ENCODE measurements around the gene MICA. TPM values are rescaled to one million over a fixed set of nuclear protein-coding genes. Genes with fewer than 3 reads are reported as not detected.

The MICA gene
- total and polyA plus RNA-seq, 9 of the 15 experiments (the other 6 are each of a cell fraction or from before 2014, with no cell fraction given), result 11.8 to 24.6 (median 16.7) TPM

DNA sequence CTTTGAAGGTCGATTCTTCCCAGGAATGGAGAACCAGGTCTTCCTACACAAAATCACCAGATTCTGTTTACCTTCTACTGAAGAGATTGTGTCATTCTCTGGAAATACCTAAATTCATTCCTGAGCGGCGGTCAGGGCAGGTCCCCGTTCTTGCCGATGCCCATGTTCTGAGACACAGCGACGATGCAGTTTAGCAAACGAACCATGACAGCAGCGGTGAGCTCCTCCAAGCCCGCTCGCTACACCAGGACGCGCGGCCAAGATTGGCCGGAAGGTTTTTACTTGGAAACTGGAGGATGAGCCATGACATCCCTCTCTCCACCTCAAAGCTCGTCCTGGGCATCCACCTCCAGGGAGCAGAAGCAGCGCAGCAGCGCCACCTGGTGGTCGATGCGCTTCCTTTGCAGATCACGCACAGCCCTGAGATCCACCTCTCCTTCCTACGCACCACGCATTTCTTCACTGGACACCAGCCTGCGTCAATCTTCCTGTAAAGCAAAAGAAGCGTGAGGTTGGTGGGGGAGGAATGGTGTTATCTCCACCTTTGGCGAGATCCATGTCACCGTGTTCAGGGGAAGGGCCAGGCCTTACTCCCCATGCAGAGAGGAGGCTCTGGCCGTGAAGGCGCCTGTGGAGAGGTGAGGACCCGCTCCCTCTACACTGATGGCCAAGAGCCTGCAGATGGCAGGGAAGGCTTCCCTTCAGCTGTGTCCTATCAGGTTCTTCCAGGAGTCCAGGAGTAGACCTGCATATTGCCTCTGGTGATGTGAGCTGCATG, 36.5 kb upstream of the MICA start (continued):
- TF ChIP-seq, protein P1, sequence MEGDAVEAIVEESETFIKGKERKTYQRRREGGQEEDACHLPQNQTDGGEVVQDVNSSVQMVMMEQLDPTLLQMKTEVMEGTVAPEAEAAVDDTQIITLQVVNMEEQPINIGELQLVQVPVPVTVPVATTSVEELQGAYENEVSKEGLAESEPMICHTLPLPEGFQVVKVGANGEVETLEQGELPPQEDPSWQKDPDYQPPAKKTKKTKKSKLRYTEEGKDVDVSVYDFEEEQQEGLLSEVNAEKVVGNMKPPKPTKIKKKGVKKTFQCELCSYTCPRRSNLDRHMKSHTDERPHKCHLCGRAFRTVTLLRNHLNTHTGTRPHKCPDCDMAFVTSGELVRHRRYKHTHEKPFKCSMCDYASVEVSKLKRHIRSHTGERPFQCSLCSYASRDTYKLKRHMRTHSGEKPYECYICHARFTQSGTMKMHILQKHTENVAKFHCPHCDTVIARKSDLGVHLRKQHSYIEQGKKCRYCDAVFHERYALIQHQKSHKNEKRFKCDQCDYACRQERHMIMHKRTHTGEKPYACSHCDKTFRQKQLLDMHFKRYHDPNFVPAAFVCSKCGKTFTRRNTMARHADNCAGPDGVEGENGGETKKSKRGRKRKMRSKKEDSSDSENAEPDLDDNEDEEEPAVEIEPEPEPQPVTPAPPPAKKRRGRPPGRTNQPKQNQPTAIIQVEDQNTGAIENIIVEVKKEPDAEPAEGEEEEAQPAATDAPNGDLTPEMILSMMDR (IDR thresholded peaks at IDR 0.05 in 2 of 3, conservative IDR thresholded peaks at IDR 0.05 in 1 of 3; ENCODE audit: insufficient read depth in 2 of 3, low read depth in 1 of 3, low read length in 3 of 3), result peak; percentile 96 to 98 (median 97)
- TF ChIP-seq MAZ (CRISPR knock-in tag; conservative IDR thresholded peaks at IDR 0.05 in 1 of 2, IDR thresholded peaks at IDR 0.05 in 1 of 2), result peak in 1 of 2 experiments; percentile 57; a peak in 2 of 4 replicates
- TF ChIP-seq GABPB1 (CRISPR knock-in tag; IDR thresholded peaks at IDR 0.05), result peak; percentile 36; the same call in 1 of the 2 replicates
- no peak for TF ChIP-seq ZNF311 (CRISPR knock-in tag; IDR thresholded peaks at IDR 0.05)
- 0 out of 2 replicates have a peak, but pooled peaks have one; percentile 12 for TF ChIP-seq KLF16 (IDR thresholded peaks at IDR 0.05)
- peak; percentile 56; the same call in 1 of the 2 replicates for TF ChIP-seq ZNF384 (IDR thresholded peaks at IDR 0.05; ENCODE audit: low read depth, low read length)
- TF ChIP-seq, protein P2, sequence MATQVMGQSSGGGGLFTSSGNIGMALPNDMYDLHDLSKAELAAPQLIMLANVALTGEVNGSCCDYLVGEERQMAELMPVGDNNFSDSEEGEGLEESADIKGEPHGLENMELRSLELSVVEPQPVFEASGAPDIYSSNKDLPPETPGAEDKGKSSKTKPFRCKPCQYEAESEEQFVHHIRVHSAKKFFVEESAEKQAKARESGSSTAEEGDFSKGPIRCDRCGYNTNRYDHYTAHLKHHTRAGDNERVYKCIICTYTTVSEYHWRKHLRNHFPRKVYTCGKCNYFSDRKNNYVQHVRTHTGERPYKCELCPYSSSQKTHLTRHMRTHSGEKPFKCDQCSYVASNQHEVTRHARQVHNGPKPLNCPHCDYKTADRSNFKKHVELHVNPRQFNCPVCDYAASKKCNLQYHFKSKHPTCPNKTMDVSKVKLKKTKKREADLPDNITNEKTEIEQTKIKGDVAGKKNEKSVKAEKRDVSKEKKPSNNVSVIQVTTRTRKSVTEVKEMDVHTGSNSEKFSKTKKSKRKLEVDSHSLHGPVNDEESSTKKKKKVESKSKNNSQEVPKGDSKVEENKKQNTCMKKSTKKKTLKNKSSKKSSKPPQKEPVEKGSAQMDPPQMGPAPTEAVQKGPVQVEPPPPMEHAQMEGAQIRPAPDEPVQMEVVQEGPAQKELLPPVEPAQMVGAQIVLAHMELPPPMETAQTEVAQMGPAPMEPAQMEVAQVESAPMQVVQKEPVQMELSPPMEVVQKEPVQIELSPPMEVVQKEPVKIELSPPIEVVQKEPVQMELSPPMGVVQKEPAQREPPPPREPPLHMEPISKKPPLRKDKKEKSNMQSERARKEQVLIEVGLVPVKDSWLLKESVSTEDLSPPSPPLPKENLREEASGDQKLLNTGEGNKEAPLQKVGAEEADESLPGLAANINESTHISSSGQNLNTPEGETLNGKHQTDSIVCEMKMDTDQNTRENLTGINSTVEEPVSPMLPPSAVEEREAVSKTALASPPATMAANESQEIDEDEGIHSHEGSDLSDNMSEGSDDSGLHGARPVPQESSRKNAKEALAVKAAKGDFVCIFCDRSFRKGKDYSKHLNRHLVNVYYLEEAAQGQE (IDR thresholded peaks at IDR 0.05; ENCODE audit: borderline replicate concordance), result peak; percentile 95
- TF ChIP-seq, protein P2 (CRISPR knock-in tag; IDR thresholded peaks at IDR 0.05; ENCODE audit: low read depth), result no peak
- TF ChIP-seq, protein P3, sequence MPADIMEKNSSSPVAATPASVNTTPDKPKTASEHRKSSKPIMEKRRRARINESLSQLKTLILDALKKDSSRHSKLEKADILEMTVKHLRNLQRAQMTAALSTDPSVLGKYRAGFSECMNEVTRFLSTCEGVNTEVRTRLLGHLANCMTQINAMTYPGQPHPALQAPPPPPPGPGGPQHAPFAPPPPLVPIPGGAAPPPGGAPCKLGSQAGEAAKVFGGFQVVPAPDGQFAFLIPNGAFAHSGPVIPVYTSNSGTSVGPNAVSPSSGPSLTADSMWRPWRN (IDR thresholded peaks at IDR 0.05; ENCODE audit: low read depth), result no peak
